Esophagus squamous epithelium (tissue), 4 donors: ENCODE data around the gene MAML3.

ENCODE experiments used
- CTCF ChIP-seq, 6 experiments: fragments of 450-650 bp in 4 of 6; fragments of 200-600 bp in 2 of 6; sonication (generic) in 2 of 6; IDR thresholded peaks; one replicate each; pipeline ENCODE4 v1.5.1; 2016 to 2019; ENCODE audit warnings: antibody characterized with exemption in 6 of 6, mild to moderate bottlenecking in 4 of 6, moderate library complexity in 4 of 6
- POLR2A ChIP-seq, 4 donors: fragments of 450-650 bp; IDR thresholded peaks; one replicate each; pipeline ENCODE4 v1.6.1; 2017; ENCODE audit warnings: antibody characterized with exemption in 4 of 4, mild to moderate bottlenecking in 4 of 4, moderate library complexity in 3 of 4

- TF ChIP-seq CTCF (IDR thresholded peaks at IDR 0.05) = no peak
- TF ChIP-seq POLR2A (IDR thresholded peaks at IDR 0.05) = no peak
These were observed 190.3 kb downstream of the MAML3 start for GRCh38 chr4:139963708-139964107.
